GM23248 (cell line): Measurements from ENCODE around the gene GRM7. TPM values are rescaled to one million over a fixed set of nuclear protein-coding genes. Genes with fewer than 3 reads are reported as not detected.

ENCODE experiments used
- DNase-seq: peaks from one replicate; pipeline ENCODE4 v3.0.0-alpha.2; 2015
- H2AFZ ChIP-seq: fragments of 200-600 bp; sonication (generic); 2 replicates; pipeline ENCODE4 v1.6.1; 2016; ENCODE audit warnings: antibody characterized with exemption
- H3F3A ChIP-seq: fragments of 200-600 bp; sonication (generic); 2 replicates; pipeline ENCODE4 v1.6.1; 2016; ENCODE audit warnings: mild to moderate bottlenecking, antibody characterized with exemption, mixed run types; ENCODE audit not compliant: insufficient read depth
- H3K27ac ChIP-seq: fragments of 200-600 bp; sonication (generic); 2 replicates; pipeline ENCODE4 v1.5.1; 2016; ENCODE audit warnings: mild to moderate bottlenecking
- H3K27me3 ChIP-seq: fragments of 200-600 bp; sonication (generic); replicated peaks from 2 replicates; pipeline ENCODE4 v1.6.1; 2016; ENCODE audit warnings: mild to moderate bottlenecking; ENCODE audit not compliant: insufficient read depth
- H3K36me3 ChIP-seq: fragments of 200-600 bp; sonication (generic); 2 replicates; pipeline ENCODE4 v1.6.1; 2016; ENCODE audit warnings: low read depth, mild to moderate bottlenecking
- H3K4me1 ChIP-seq: fragments of 200-600 bp; sonication (generic); 2 replicates; pipeline ENCODE4 v1.6.1; 2016; ENCODE audit warnings: mild to moderate bottlenecking; ENCODE audit not compliant: insufficient read depth
- H3K4me2 ChIP-seq: fragments of 200-600 bp; sonication (generic); one replicate; pipeline ENCODE4 v1.6.1; 2016; ENCODE audit warnings: mild to moderate bottlenecking; ENCODE audit not compliant: unreplicated experiment
- H3K4me3 ChIP-seq: fragments of 200-600 bp; sonication (generic); 2 replicates; pipeline ENCODE4 v1.5.1; 2016; ENCODE audit warnings: mild to moderate bottlenecking
- H3K79me2 ChIP-seq: fragments of 200-600 bp; sonication (generic); 2 replicates; pipeline ENCODE4 v1.6.1; 2016; ENCODE audit warnings: mild to moderate bottlenecking; ENCODE audit not compliant: insufficient read depth
- H3K9ac ChIP-seq: fragments of 200-600 bp; sonication (generic); 2 replicates; pipeline ENCODE4 v1.6.1; 2016; ENCODE audit warnings: mild to moderate bottlenecking
- H3K9me2 ChIP-seq: fragments of 200-600 bp; sonication (generic); 2 replicates; pipeline ENCODE4 v1.6.1; 2016; ENCODE audit warnings: mixed run types, mild to moderate bottlenecking, moderate library complexity; ENCODE audit not compliant: insufficient read depth
- H3K9me3 ChIP-seq: fragments of 200-600 bp; sonication (generic); one replicate; pipeline ENCODE4 v1.6.1; 2017; ENCODE audit warnings: low read depth
- H4K20me1 ChIP-seq: fragments of 200-600 bp; sonication (generic); 2 replicates; pipeline ENCODE4 v1.6.0; 2016; ENCODE audit not compliant: insufficient read depth
- EZH2 ChIP-seq: fragments of 200-600 bp; sonication (generic); IDR thresholded peaks from 2 replicates; pipeline ENCODE4 v1.6.1; 2018; ENCODE audit warnings: antibody characterized with exemption, mild to moderate bottlenecking; ENCODE audit not compliant: insufficient read depth, poor library complexity, severe bottlenecking
- EZH2phosphoT487 ChIP-seq: fragments of 200-600 bp; sonication (generic); IDR thresholded peaks from 2 replicates; pipeline ENCODE4 v1.6.1; 2018; ENCODE audit warnings: antibody characterized with exemption, moderate library complexity, mild to moderate bottlenecking, low read depth; ENCODE audit not compliant: insufficient read depth
- WGBS, 2 experiments: methylation state at CpG; one replicate each; pipeline ENCODE4 v1.1.6; 2015 to 2017; ENCODE audit warnings: low lambda C conversion rate in 2 of 2, low coverage in 1 of 2; ENCODE audit errors: missing lambda C conversion rate in 2 of 2; 5-methylcytosine and 5-hydroxymethylcytosine counted together
- in situ Hi-C: fragments of 300-500 bp; cut with MboI; formaldehyde crosslinking; loops from 2 replicates; pipeline ENCODE4 v1.15.0; 2020
- polyA plus RNA-seq: library from polyadenylated mRNA; unstranded; fragments of >200 nt; fragmentation: Nextera tagmentation; extraction: Ambion mirVana; gene quantifications from 2 replicates; pipeline ENCODE4 v1.2.1, GENCODE V29; 2016
- total RNA-seq: library from RNA; depleted of rRNA; stranded (reverse); fragments of >200 nt; shearing (Covaris generic); gene quantifications from 2 replicates; pipeline ENCODE4 v1.2.3, GENCODE V29; 2014

The GRM7 gene
- total and polyA plus RNA-seq, 2 experiments from 2014 or later, result not detected

DNA sequence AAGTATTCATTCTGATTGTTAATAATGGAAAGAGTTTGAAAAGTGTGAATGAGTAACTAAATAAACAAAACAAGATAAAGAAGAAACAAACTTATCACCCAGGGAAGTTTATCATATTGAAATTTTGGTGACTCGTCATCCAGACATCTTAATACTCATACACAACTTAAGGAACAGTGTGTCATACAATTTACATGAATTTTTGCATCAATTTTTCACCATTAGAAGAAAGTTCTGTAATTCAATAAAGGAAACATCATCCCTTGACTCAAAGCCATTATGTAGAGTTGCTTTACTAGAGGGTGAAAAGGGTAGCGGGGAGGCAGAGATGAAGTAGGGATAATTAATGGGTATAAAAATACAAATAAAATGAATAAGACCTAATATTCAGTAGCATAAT, 536.2 kb downstream of the GRM7 start:
- in situ Hi-C loops, result no loop called here
- DNase-seq, result no peak
- Histone ChIP-seq H3K27me3 (no peaks in the 10 kb centered on the region), H4K20me1 (no peaks in the 10 kb centered on the region), H3K36me3 (no peaks in the 10 kb centered on the region), H3K9me2 (no peaks in the 10 kb centered on the region), H3K4me2 (no peak overlapping the region), H3K4me3 (no peak overlapping the region), H3K4me1 (no peaks in the 10 kb centered on the region), H3K27ac (no peak overlapping the region), H3F3A (no peaks in the 10 kb centered on the region), H3K79me2 (no peaks in the 10 kb centered on the region), H2AFZ (no peak overlapping the region), H3K9ac (no peak overlapping the region), H3K9me3 (no peaks in the 10 kb centered on the region)
- no peak for TF ChIP-seq EZH2
- no peak for TF ChIP-seq EZH2phosphoT487
- 29 to 45% methylated on average over 2 of the region's 2 CpGs for WGBS, 2 experiments

DNA sequence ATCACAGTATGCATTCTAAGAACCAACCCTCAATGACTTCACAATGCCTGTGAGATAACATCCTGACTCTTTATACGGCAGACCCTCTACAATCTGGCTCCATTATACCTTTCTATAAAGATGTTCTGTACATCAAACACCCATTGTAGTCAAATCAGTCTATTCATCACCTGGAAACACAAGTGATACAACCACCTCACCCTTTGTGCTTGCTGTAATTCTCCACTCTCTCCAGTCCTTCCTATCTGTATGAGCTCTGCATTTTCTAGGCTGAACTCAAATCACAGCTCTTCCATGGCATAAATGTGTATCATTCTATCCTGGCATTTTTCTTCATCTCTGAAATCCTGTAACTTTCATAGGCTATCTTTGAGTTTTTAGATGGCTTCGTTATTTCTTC, 539.4 kb downstream of the GRM7 start:
- no peak for TF ChIP-seq EZH2
- no peak for TF ChIP-seq EZH2phosphoT487
- Histone ChIP-seq H3K9ac (no peak overlapping the region), H3K36me3 (no peaks in the 10 kb centered on the region)

DNA sequence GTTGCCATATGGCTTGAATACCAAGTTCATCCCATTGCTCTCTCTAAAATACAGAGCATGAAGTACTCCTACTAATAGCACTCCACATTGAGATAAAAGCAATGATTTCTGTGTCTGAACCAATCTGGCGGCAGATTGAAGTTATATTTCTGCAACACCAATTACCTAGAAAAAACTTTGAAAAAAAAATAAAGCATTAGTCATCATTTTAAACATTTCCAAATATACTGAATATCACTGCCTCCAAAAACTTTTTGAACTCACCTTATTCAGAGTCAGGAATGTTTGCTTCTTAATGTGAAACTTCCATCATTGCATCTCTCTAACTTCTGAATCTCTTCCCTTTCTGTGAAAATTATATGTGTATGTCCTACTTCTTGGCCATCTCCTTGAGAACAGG, 540.5 kb downstream of the GRM7 start:
- no peak for DNase-seq
- TF ChIP-seq EZH2, result no peak
- TF ChIP-seq EZH2phosphoT487, result no peak
- Histone ChIP-seq H3K27me3 (no peaks in the 10 kb centered on the region), H4K20me1 (no peaks in the 10 kb centered on the region), H3F3A (no peaks in the 10 kb centered on the region), H2AFZ (no peak overlapping the region), H3K79me2 (no peaks in the 10 kb centered on the region), H3K4me3 (no peak overlapping the region), H3K36me3 (no peaks in the 10 kb centered on the region), H3K9me2 (no peaks in the 10 kb centered on the region), H3K27ac (no peak overlapping the region), H3K9ac (no peak overlapping the region), H3K4me1 (no peaks in the 10 kb centered on the region), H3K9me3 (no peaks in the 10 kb centered on the region), H3K4me2 (no peak overlapping the region)
- WGBS, 2 experiments, result 31 to 40% methylated on average over 1 of the region's 1 CpG
- in situ Hi-C loops, result no loop called here

More for the DNA sequence above, 539.4 kb downstream of the GRM7 start:
- no peaks in the 10 kb centered on the region for H3K9me3 ChIP-seq
- H3K9me2 ChIP-seq, result no peaks in the 10 kb centered on the region
- H3K27me3 ChIP-seq, result no peaks in the 10 kb centered on the region
- H3K27ac ChIP-seq, result no peak overlapping the region
- H3K79me2 ChIP-seq, result no peaks in the 10 kb centered on the region
- H4K20me1 ChIP-seq, result no peaks in the 10 kb centered on the region
- no peak overlapping the region for H2AFZ ChIP-seq
- 12 to 17% methylated on average over 2 of the region's 2 CpGs for WGBS, 2 experiments
- DNase-seq, result no peak
- H3K4me3 ChIP-seq, result no peak overlapping the region
- no peaks in the 10 kb centered on the region for H3F3A ChIP-seq
- H3K4me2 ChIP-seq, result no peak overlapping the region
- in situ Hi-C loops, result no loop called here
- H3K4me1 ChIP-seq, result no peaks in the 10 kb centered on the region

DNA sequence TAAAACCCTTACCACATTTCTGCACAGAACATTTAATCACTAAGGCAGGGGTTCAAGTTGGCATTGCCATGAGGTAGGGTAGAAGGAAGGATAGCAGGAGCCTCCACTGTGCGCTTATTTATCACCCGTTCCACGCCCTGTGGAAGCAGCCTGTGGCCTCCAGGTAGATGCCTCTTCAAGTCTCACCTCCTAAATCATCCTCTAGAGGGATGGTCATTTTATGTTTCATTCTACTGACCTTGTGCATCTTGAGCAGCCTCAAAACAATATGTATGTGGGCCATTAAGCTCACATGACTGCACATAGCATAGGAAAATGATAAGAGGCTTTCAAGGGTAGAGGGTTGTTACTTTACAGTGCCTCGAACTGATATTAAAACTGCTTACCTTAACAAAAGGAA, 546.2 kb downstream of the GRM7 start:
- Histone ChIP-seq H2AFZ (no peak overlapping the region), H4K20me1 (no peaks in the 10 kb centered on the region), H3K4me2 (no peak overlapping the region), H3K27me3 (no peaks in the 10 kb centered on the region), H3K4me1 (no peaks in the 10 kb centered on the region), H3K9ac (no peak overlapping the region), H3K4me3 (no peak overlapping the region), H3K27ac (no peak overlapping the region), H3K9me3 (no peaks in the 10 kb centered on the region), H3K36me3 (no peaks in the 10 kb centered on the region), H3K79me2 (no peaks in the 10 kb centered on the region), H3K9me2 (no peaks in the 10 kb centered on the region), H3F3A (no peaks in the 10 kb centered on the region)
- in situ Hi-C loops, result no loop called here
- no peak for TF ChIP-seq EZH2
- no peak for TF ChIP-seq EZH2phosphoT487
- WGBS, 2 experiments, result 35 to 43% methylated on average over 4 of the region's 4 CpGs
- no peak for DNase-seq

DNA sequence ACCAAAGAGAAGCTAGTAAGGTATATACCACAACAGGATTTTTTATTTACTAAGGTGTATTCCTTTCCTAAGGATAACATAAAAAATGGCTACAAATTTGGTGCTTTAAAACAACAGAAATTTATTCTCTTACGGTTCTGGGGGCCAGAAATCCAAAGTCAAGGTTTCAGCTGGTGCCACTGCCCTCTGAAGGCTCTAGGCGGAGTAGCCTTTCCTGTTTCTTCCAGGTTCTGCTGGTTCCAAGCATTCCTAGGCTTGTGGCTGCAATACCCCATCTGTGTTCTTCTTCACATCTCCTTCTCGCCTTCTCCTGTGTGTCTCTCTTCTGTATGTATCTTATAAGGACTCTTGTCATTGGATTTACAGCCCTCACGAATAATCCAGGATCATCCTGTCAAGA, 549.9 kb downstream of the GRM7 start:
- Histone ChIP-seq H3K4me3 (no peak overlapping the region), H3K4me1 (no peaks in the 10 kb centered on the region), H3K9me3 (no peaks in the 10 kb centered on the region), H2AFZ (no peak overlapping the region), H3K27me3 (no peaks in the 10 kb centered on the region), H3K36me3 (no peaks in the 10 kb centered on the region), H3K79me2 (no peaks in the 10 kb centered on the region), H3K27ac (no peak overlapping the region), H3K9me2 (no peaks in the 10 kb centered on the region), H3K9ac (no peak overlapping the region), H3F3A (no peaks in the 10 kb centered on the region), H3K4me2 (no peak overlapping the region), H4K20me1 (no peaks in the 10 kb centered on the region)
- 8 to 15% methylated on average over 4 of the region's 4 CpGs for WGBS, 2 experiments
- TF ChIP-seq EZH2, result no peak
- no peak for TF ChIP-seq EZH2phosphoT487
- in situ Hi-C loops, result no loop called here
- no peak for DNase-seq
